ENCODE data around the gene SDSL.

DNA sequence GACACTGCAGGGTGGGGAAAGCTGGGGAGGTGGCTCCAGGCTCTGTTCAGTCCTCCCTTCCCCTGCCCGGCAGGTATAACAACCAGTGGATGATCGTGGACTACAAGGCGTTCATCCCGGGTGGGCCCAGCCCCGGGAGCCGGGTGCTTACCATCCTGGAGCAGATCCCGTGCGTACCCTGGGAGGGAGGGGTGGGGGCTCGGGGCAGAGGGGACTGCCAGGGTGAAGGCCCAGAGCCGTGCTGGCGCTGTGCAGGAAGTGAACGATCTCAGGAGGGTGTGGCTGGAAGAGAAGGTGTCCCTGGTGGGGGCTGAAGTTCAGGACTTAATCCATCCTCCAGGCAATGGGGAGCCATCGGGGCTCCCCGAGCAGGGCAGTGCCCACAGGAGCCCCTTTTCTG is 37.4 kb upstream of the SDSL start:
- TF ChIP-seq, protein P1, sequence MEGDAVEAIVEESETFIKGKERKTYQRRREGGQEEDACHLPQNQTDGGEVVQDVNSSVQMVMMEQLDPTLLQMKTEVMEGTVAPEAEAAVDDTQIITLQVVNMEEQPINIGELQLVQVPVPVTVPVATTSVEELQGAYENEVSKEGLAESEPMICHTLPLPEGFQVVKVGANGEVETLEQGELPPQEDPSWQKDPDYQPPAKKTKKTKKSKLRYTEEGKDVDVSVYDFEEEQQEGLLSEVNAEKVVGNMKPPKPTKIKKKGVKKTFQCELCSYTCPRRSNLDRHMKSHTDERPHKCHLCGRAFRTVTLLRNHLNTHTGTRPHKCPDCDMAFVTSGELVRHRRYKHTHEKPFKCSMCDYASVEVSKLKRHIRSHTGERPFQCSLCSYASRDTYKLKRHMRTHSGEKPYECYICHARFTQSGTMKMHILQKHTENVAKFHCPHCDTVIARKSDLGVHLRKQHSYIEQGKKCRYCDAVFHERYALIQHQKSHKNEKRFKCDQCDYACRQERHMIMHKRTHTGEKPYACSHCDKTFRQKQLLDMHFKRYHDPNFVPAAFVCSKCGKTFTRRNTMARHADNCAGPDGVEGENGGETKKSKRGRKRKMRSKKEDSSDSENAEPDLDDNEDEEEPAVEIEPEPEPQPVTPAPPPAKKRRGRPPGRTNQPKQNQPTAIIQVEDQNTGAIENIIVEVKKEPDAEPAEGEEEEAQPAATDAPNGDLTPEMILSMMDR (conservative IDR thresholded peaks at IDR 0.05; ENCODE audit: low read length): no peak
- TF ChIP-seq EZH2phosphoT487 (IDR thresholded peaks at IDR 0.05; ENCODE audit: borderline replicate concordance, low read depth, low read length): no peak
